ENCODE results near the gene EXOC4. TPM values are rescaled to one million over a fixed set of nuclear protein-coding genes. Genes with fewer than 3 reads are reported as not detected.

Gene EXOC4
- total RNA-seq, 1 donor from 2014 or later = 51.6 TPM

- no peak for TF ChIP-seq CTCF (IDR thresholded peaks at IDR 0.05; ENCODE audit: insufficient read depth, low read length, poor library complexity, severe bottlenecking)
- DNase-seq (ENCODE audit: low read depth) = no peak
- Histone ChIP-seq H3K36me3 (ENCODE audit: control insufficient read depth, insufficient read depth, low read length) (no peaks in the 10 kb centered on the region), H3K27me3 (ENCODE audit: control insufficient read depth, insufficient read depth, low read length) (no peaks in the 10 kb centered on the region), H3K4me3 (ENCODE audit: low read depth, low read length) (no peak overlapping the region)
Observed at GRCh38 chr7:133934262-133934976, 681.5 kb downstream of the EXOC4 start.

GRCh38 chr7:133934977-133935330, 682.1 kb downstream of the EXOC4 start:
- DNase-seq (ENCODE audit: low read depth) = no peak
- Histone ChIP-seq H3K36me3 (ENCODE audit: control insufficient read depth, insufficient read depth, low read length) (no peaks in the 10 kb centered on the region), H3K27me3 (ENCODE audit: control insufficient read depth, insufficient read depth, low read length) (no peaks in the 10 kb centered on the region)

GRCh38 chr7:133936074-133936473, 683.2 kb downstream of the EXOC4 start:
- peak; percentile 1 for DNase-seq (ENCODE audit: low read depth)
- no peak overlapping the region for H3K4me3 ChIP-seq (ENCODE audit: low read depth, low read length)
- no peak for TF ChIP-seq CTCF (IDR thresholded peaks at IDR 0.05; ENCODE audit: insufficient read depth, low read length, poor library complexity, severe bottlenecking)
- no peaks in the 10 kb centered on the region for H3K36me3 ChIP-seq (ENCODE audit: control insufficient read depth, insufficient read depth, low read length)
- no peaks in the 10 kb centered on the region for H3K27me3 ChIP-seq (ENCODE audit: control insufficient read depth, insufficient read depth, low read length)

More at GRCh38 chr7:133934977-133935330, 682.1 kb downstream of the EXOC4 start:
- TF ChIP-seq CTCF (IDR thresholded peaks at IDR 0.05; ENCODE audit: insufficient read depth, low read length, poor library complexity, severe bottlenecking) = no peak
- no peak overlapping the region for H3K4me3 ChIP-seq (ENCODE audit: low read depth, low read length)

GRCh38 chr7:133937786-133938185, 684.9 kb downstream of the EXOC4 start:
- H3K27me3 ChIP-seq (ENCODE audit: control insufficient read depth, insufficient read depth, low read length) = no peaks in the 10 kb centered on the region
- no peak for TF ChIP-seq CTCF (IDR thresholded peaks at IDR 0.05; ENCODE audit: insufficient read depth, low read length, poor library complexity, severe bottlenecking)
- H3K36me3 ChIP-seq (ENCODE audit: control insufficient read depth, insufficient read depth, low read length) = no peaks in the 10 kb centered on the region
- no peak overlapping the region for H3K4me3 ChIP-seq (ENCODE audit: low read depth, low read length)
- no peak for DNase-seq (ENCODE audit: low read depth)

- Histone ChIP-seq H3K36me3 (ENCODE audit: control insufficient read depth, insufficient read depth, low read length) (no peaks in the 10 kb centered on the region), H3K4me3 (ENCODE audit: low read depth, low read length) (no peak overlapping the region), H3K27me3 (ENCODE audit: control insufficient read depth, insufficient read depth, low read length) (no peaks in the 10 kb centered on the region)
- DNase-seq (ENCODE audit: low read depth) = no peak
- TF ChIP-seq CTCF (IDR thresholded peaks at IDR 0.05; ENCODE audit: insufficient read depth, low read length, poor library complexity, severe bottlenecking) = no peak
Observed at GRCh38 chr7:133940368-133940767, 687.5 kb downstream of the EXOC4 start.

- TF ChIP-seq CTCF (IDR thresholded peaks at IDR 0.05; ENCODE audit: insufficient read depth, low read length, poor library complexity, severe bottlenecking) = no peak
- Histone ChIP-seq H3K27me3 (ENCODE audit: control insufficient read depth, insufficient read depth, low read length) (no peaks in the 10 kb centered on the region), H3K36me3 (ENCODE audit: control insufficient read depth, insufficient read depth, low read length) (no peaks in the 10 kb centered on the region), H3K4me3 (ENCODE audit: low read depth, low read length) (no peak overlapping the region)
- no peak for DNase-seq (ENCODE audit: low read depth)
Observed at GRCh38 chr7:133941496-133941895, 688.6 kb downstream of the EXOC4 start.
